Thymus (tissue), 11 donors: ENCODE measurements around the gene SNAP47. TPM values are rescaled to one million over a fixed set of nuclear protein-coding genes. Genes with fewer than 3 reads are reported as not detected.

Experiments
- DNase-seq, 9 donors: peaks; one replicate each; pipeline ENCODE4 v3.0.0-alpha.2; 2013; ENCODE audit warnings: low spot score in 9 of 9, low read depth in 6 of 9, missing footprints in 1 of 9
- H3K27ac ChIP-seq, 2 donors: one replicate each; pipeline ENCODE4 v1.5.1; 2013; ENCODE audit warnings: control low read depth in 1 of 2, low read depth in 1 of 2, low read length in 1 of 2, mild to moderate bottlenecking in 1 of 2, moderate library complexity in 1 of 2
- H3K27me3 ChIP-seq, 2 donors: one replicate each; pipeline ENCODE4 v1.5.1; 2013; ENCODE audit warnings: low read length in 1 of 2; ENCODE audit not compliant: control insufficient read depth in 2 of 2, insufficient read depth in 1 of 2
- H3K36me3 ChIP-seq, 2 donors: one replicate each; pipeline ENCODE4 v1.5.1; 2013; ENCODE audit warnings: low read length in 1 of 2, mild to moderate bottlenecking in 1 of 2, moderate library complexity in 1 of 2; ENCODE audit not compliant: control insufficient read depth in 2 of 2, insufficient read depth in 2 of 2
- H3K4me1 ChIP-seq, 2 donors: one replicate each; pipeline ENCODE4 v1.5.1; 2013; ENCODE audit warnings: low read length in 2 of 2; ENCODE audit not compliant: control insufficient read depth in 2 of 2, insufficient read depth in 2 of 2
- H3K4me3 ChIP-seq, 2 donors: one replicate each; pipeline ENCODE4 v1.5.1; 2013; ENCODE audit warnings: low read length in 2 of 2, control low read depth in 1 of 2, mild to moderate bottlenecking in 1 of 2
- H3K9me3 ChIP-seq, 2 donors: one replicate each; pipeline ENCODE4 v1.5.1; 2013; ENCODE audit warnings: low read length in 1 of 2, mild to moderate bottlenecking in 1 of 2; ENCODE audit not compliant: control insufficient read depth in 2 of 2, insufficient read depth in 1 of 2
- WGBS: extraction: QIAGEN DNeasy Blood & Tissue Kit; methylation state at CpG from one replicate; pipeline ENCODE4 v1.1.7; 2013; 5-methylcytosine and 5-hydroxymethylcytosine counted together
- polyA plus RNA-seq: library from polyadenylated mRNA; stranded (reverse); fragments of 200-250 nt; gene quantifications from one replicate; pipeline ENCODE4 v1.2.3, GENCODE V29; 2013
- total RNA-seq: library from RNA; stranded (reverse); fragments of 120-200 nt; gene quantifications from one replicate; pipeline ENCODE4 v1.2.4, GENCODE V29; 2013
- donor health status: healthy.

Gene SNAP47
- total and polyA plus RNA-seq, 2 donors = 17.3 to 27.2 TPM

DNA sequence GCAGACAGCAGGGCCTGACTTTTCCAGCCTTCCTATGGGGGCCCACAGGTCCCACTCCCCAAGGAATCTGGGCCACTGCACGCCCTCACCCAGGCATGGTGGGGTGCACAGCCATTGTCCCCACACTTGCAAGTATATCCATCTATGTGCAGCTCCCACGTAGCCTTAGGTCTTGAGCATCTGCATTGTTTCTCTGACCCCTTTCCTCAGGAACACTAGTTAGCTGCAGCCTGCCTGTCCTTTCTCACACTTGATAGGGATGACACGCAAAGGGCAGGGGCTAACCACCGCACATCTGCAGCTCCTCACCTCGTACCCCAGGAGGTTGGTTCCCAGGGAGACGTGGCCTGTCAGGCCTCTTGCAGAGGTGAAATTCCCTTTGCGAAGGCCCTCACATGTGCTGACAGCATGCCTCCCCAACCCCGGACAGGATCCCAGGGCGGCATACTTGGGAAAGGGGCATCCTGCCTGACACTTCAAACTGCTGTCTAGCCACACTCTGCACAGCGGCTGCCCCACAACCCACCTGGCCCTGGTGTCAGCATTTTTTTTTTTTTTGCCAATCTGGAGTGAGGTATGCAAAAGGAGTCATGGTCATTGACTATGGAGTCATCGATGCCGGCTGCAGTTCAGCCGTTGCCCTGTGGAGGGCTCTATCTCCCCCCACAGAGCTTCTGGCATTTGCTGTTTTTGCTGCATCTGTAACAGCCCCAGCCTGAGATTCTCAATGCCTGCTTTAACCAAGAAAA lies 5.2 kb upstream of the SNAP47 start:
- H3K9me3 ChIP-seq = no peaks in the 10 kb centered on the region
- H3K36me3 ChIP-seq = peaks cover 17 to 32% of the 10 kb centered on the region in 2 donors
- no peak overlapping the region for H3K4me3 ChIP-seq
- peak in 2 of 9 donors; percentile 24 to 43 for DNase-seq
- peaks cover 0 to 12% of the 10 kb centered on the region in 2 donors for H3K27me3 ChIP-seq
- H3K27ac ChIP-seq = no peak overlapping the region
- H3K4me1 ChIP-seq = peaks cover 13 to 30% of the 10 kb centered on the region in 2 donors
- 72% methylated on average over 13 of the region's 13 CpGs for WGBS

DNA sequence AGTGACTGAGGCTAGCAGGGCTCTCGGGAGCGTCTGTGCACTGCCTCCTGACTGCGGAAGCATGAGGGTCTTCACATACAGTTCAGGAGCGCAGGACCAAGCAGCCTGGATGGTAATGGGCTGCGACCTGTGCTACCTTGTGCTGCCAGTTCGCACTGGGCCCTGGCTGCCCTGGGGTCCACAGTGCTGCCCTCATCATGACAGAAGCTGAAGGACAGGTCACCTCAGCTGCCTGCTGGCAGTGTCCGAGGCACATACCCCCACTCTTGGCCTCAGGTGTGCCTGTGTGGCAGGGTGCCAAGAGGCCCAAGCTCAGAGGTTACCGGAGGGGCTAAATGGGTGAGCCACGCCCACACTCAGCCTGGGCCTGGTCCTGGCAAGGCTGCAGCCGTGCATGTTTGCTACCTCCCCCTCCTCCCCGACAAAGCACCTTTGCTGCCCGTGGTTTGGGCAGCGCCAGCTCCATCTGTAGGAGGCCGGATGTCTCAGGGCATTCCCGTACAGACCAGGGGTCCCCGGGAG lies 4.5 kb upstream of the SNAP47 start:
- 93% methylated on average over 16 of the region's 16 CpGs for WGBS
- peaks cover 17 to 32% of the 10 kb centered on the region in 2 donors for H3K36me3 ChIP-seq
- peaks cover 13 to 30% of the 10 kb centered on the region in 2 donors for H3K4me1 ChIP-seq
- DNase-seq = no peak
- no peak overlapping the region for H3K4me3 ChIP-seq
- peaks cover 0 to 12% of the 10 kb centered on the region in 2 donors for H3K27me3 ChIP-seq
- H3K27ac ChIP-seq = no peak overlapping the region
- no peaks in the 10 kb centered on the region for H3K9me3 ChIP-seq

DNA sequence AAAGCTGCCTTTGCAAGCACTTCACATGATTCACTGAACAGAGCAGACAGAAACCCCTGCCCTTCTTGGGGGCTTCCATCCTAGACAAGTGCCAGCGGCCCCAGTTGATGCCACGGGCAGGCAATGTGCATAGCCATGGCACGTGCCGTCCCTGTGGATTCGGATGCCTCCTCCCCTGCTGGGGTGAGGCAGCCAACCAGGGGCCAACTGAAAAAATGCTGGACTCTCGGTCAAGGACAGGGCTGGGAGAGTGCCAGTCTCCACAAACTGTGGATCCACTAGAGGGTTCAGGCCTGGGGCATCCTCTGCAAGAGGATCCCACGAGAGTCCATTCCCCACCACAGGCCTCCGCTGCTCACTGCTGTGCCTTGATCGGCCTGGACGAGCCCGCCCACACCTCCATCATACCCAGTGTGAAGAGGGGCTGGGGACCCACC lies 4.0 kb upstream of the SNAP47 start:
- peaks cover 0 to 12% of the 10 kb centered on the region in 2 donors for H3K27me3 ChIP-seq
- H3K4me3 ChIP-seq = no peak overlapping the region
- no peak overlapping the region for H3K27ac ChIP-seq
- H3K36me3 ChIP-seq = peaks cover 17 to 32% of the 10 kb centered on the region in 2 donors
- DNase-seq = no peak
- no peaks in the 10 kb centered on the region for H3K9me3 ChIP-seq
- peaks cover 19 to 35% of the 10 kb centered on the region in 2 donors for H3K4me1 ChIP-seq
- 98% methylated on average over 11 of the region's 11 CpGs for WGBS

DNA sequence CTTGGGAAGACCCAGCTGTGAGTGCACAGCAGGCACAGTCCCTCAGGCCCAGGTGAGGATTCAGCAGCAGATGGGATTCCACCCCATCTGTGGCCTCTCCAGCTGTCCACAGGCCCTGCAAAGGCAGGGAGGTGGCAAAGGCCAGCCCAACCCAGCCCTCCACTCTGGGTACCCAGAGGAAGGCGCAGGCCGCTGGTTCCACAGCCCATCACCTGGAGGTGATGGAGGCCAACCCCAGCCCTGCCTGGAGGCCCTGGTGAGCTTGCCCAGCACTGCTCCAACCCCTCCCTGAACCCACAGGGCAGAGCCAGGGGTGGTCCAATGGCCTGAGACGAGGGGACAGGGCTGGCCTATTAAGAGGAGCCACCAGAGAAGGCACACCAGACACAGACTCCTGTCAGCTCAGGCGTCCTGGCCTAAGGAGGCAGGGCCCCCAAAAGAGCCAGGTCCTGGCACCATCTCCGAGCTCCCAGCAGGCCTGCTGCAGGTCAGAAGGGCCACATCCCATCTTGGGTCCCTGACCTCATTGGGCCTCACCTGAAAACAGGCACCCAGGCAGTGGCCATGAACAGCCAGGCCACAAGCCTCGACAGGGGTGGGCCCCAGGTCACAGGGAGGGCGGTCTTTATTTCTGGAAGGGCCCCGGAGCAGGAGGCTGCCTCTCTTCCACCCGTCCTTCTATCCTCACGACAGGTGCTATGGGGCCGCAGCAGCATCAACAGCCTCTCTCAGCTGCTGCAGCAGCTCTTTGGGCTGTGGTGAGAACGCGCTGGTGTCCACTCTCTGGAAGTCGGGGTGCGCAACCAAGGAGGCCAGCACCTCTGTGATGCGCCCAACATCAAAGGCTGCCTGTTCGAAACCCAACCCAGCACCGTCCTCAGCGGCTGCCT lies 3.3 kb upstream of the SNAP47 start:
- peaks cover 0 to 10% of the 10 kb centered on the region in 2 donors for H3K27me3 ChIP-seq
- WGBS = 97% methylated on average over 19 of the region's 19 CpGs
- no peaks in the 10 kb centered on the region for H3K9me3 ChIP-seq
- DNase-seq = no peak
- H3K4me1 ChIP-seq = peaks cover 20 to 36% of the 10 kb centered on the region in 2 donors
- H3K36me3 ChIP-seq = peaks cover 17 to 32% of the 10 kb centered on the region in 2 donors
- H3K4me3 ChIP-seq = no peak overlapping the region
- no peak overlapping the region for H3K27ac ChIP-seq

DNA sequence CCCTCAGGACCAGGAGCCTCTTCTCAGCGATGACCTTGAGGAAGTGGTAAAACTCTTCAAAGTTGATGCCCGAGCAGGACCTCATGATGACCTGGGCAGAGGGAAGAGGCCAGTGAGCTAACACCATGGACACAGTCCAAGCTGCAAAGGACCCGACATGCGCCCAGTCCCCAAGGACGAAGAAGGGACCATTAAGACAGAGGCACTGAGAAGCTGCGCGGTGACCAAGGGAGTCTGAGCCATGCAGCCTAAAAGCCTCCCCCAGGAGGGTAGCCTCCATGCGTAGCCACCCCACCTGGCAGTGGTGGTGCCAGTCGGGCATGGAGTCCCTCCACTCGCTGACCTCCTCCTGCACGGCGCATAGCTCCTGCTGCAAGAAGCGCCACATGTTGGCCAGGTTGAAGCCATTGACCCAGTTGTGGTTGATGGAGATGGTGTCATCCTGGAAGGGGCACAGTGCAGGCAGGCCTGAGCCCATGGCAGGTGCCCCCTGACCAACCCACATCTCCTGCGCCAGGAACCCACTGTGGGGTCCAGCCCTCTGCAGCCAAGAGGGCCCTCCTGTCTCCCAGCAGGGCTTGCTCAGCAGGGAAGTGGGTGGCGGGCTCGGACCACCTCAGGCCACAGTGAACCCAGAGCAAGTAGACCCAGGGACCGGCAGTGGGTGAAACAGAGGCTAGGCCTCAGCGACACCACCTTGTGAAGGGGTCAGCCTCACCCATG lies 2.5 kb upstream of the SNAP47 start:
- Histone ChIP-seq H3K4me3 (no peak overlapping the region), H3K27ac (no peak overlapping the region), H3K27me3 (peaks cover 0 to 7% of the 10 kb centered on the region in 2 donors), H3K9me3 (no peaks in the 10 kb centered on the region), H3K4me1 (peaks cover 18 to 36% of the 10 kb centered on the region in 2 donors), H3K36me3 (peaks cover 17 to 32% of the 10 kb centered on the region in 2 donors)
- 98% methylated on average over 18 of the region's 18 CpGs for WGBS
- DNase-seq = no peak

DNA sequence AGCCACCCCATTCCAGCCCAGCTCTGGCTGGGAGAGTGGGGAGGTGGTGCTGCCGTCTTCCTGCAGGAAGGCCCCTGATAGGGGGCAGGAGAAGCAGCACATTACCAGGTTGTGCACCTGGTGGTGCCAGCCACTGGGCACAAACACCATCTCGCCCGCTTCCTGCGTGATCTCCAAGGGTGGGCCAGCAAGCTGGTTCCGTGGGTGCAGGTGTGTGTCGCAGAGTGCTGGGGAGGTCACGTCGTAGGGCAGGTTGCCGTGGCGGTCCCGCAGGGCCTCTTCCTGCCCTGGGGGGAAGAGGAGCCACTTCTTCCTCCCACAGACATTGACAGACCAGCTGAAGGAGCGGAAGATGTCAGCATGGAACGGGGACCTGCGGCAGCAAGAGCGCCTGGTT lies 1.9 kb upstream of the SNAP47 start:
- H3K4me1 ChIP-seq = peaks cover 14 to 32% of the 10 kb centered on the region in 2 donors
- H3K27me3 ChIP-seq = peaks cover 0 to 5% of the 10 kb centered on the region in 2 donors
- 90% methylated on average over 15 of the region's 15 CpGs for WGBS
- H3K27ac ChIP-seq = no peak overlapping the region
- no peak for DNase-seq
- no peak overlapping the region for H3K4me3 ChIP-seq
- no peaks in the 10 kb centered on the region for H3K9me3 ChIP-seq
- H3K36me3 ChIP-seq = peaks cover 17 to 32% of the 10 kb centered on the region in 2 donors

DNA sequence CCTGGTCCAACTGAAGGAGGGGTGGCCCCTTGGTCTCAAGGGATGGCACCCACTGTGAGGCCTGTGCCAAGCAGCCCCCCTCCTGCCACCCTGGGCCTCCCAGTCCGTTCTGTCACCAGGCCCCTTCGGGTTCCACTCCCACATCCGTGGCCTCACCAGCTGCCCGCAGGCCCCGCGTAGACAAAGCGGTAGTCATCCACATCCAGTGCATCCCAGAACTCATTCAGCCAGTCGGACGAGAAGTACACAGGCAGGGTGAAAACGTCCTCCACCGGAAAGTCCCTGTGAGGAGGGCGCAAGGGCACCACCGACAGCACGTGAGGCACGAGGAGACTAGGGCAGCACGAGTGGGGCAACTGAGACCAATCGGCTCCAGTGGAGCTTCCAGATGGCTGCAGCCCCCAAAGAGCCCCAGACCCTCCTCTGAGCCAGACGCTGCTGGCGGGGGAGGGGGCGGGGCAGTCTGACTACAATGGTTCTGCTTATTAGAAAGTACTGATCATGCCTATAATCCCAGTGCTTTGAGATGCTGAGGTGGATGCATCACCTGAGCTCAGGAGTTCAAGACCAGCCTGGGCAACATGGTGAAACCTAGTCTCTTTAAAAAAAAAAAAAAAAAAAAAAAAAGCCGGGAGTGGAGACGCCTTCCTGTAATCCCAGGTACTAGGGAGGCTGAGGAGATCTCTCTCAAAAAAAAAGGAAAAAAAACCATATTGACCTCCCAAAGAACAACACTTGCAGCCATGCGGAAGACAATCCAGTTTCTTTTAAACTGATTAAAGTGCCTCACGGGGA lies 1.3 kb upstream of the SNAP47 start:
- no peak for DNase-seq
- H3K27ac ChIP-seq = no peak overlapping the region
- peak overlapping the region; percentile 64 to 74 for H3K4me3 ChIP-seq
- H3K9me3 ChIP-seq = no peaks in the 10 kb centered on the region
- H3K4me1 ChIP-seq = peaks cover 14 to 26% of the 10 kb centered on the region in 2 donors
- peaks cover 17 to 32% of the 10 kb centered on the region in 2 donors for H3K36me3 ChIP-seq
- WGBS = 90% methylated on average over 24 of the region's 24 CpGs
- no peaks in the 10 kb centered on the region for H3K27me3 ChIP-seq

DNA sequence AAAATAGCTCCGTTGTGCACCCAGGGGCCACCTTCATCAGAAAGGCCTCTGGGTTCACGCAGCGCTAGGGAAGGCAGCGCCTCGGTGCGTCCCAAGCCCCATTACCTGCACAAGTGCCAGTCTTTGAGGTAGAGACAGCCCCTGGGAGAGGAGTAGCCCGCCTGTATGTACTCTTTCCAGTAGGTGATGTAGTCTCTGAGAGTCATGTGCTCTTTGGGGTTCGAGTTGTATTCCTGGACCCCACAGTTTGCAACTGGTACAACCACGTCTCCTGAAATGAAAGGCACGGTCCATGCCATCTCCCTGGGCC lies 734 bp upstream of the SNAP47 start:
- DNase-seq = peak in 1 of 9 donors; percentile 30
- no peaks in the 10 kb centered on the region for H3K27me3 ChIP-seq
- WGBS = 8% methylated on average over 10 of the region's 10 CpGs
- H3K36me3 ChIP-seq = peaks cover 17 to 32% of the 10 kb centered on the region in 2 donors
- H3K27ac ChIP-seq = no peak overlapping the region
- no peaks in the 10 kb centered on the region for H3K9me3 ChIP-seq
- H3K4me3 ChIP-seq = peak overlapping the region; percentile 64 to 74
- peaks cover 14 to 23% of the 10 kb centered on the region in 2 donors for H3K4me1 ChIP-seq
